ENCODE data around the gene MICALL2.

MICALL2 gene

DNA sequence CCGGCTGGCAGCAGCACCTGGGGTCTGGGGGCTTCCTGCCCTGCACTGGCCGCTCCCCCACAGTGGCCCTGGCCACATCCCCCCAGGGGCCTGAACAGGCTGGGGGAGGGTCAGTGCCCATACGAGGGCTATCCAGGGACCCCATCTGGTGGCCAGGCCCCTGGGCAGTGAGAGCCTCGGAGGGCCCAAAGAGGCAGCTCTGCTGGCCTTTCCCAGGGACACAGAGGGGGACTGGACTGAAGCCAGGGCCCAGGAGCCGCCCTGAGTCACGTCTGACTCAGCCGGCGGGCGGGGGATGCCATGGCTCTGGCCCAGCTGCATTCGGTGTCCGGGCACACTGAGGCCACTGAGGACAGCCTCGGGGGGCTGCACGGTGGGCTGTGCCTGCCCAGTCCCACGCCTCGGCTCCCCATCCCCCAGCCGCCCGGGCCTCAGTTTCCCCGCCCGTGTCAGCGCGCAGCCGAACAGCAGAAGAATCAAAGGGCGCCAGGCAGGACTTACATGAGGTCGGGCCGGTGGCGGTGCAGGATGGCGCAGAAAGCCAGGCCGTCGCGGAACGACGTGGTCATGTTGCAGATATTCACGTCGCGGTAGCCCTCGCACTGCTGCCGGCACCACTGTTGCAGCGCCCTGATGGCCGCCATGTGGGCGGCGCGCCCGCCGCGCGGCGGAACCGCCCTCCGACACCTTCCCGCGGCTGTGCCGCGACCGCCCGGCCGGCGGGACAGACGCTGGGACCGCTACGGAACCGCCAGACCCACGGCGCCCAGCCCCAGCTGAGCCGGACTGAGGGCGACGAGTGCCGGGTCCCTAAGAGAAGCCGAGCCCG is at the start of gene MICALL2:
Gene MICALL2, minus strand, starts transcription at position 788 of the 829 bp plus-strand sequence. Its CDS starts 144 bp downstream, at position 644.
- DNase-seq (ENCODE audit: low read depth), result no peak

DNA sequence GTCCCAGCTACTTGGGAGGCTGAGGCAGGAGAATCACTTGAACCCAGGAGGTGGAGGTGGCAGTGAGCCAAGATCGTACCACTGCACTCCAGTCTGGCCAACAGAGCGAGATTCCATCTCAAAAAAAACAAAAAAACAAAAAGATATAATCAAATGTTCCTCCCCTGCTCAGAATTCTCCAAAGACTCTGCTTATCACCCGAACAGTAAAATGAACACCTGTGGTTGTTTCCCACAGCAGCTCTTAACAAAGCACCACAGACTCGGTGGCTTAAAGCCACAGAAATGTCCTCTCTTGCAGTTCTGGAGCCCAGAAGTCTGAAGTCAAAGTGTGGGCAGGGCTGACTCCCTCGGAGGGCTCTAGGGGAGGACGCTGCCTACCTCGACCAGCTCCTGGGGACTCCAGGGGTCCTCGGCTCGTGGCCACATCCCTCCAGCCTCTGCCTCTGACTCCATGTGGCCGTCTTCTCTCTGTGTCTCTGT is 49.0 kb upstream of the MICALL2 start:
- no peak for DNase-seq (ENCODE audit: low read depth)

DNA sequence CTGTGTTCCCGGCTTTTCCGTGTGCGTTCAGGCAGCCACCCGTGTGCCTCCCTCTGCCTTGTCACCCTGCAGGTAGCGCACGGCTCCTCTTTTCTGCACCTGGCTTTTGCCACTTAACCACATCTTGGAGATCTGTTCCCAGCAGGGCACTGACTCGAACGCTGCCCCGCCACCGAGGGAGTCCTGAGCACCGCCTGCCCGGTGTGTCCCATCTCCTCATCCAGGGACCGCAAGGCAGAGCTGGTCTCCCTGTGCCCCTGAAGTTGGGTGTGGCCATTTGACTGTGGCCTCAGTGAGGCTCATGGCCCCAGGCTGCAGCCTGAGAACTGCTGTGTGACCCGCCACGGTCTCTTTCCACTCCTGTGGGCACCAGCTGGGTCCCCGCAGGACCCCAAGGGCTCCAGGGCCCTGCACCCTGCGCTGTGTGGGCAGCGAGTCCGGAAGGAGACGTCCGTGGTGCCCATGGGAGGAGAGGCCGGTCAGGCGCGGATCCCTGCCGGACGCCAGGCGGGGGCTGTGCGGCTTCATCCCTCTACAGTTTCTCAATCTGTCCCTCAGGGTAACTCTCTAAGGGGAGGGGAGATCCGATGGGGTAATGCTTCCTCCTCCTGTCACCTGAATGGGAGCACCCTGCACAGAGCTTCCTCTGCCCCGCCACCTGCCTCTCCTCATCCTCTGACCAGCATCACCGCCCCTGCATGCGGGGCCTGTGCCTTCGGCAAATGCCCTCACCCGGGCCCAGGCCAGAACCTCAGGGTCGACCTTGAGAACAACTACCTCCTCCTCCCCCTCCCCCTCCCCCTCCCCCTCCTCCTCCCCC is 46.7 kb upstream of the MICALL2 start:
- DNase-seq (ENCODE audit: low read depth), result no peak

DNA sequence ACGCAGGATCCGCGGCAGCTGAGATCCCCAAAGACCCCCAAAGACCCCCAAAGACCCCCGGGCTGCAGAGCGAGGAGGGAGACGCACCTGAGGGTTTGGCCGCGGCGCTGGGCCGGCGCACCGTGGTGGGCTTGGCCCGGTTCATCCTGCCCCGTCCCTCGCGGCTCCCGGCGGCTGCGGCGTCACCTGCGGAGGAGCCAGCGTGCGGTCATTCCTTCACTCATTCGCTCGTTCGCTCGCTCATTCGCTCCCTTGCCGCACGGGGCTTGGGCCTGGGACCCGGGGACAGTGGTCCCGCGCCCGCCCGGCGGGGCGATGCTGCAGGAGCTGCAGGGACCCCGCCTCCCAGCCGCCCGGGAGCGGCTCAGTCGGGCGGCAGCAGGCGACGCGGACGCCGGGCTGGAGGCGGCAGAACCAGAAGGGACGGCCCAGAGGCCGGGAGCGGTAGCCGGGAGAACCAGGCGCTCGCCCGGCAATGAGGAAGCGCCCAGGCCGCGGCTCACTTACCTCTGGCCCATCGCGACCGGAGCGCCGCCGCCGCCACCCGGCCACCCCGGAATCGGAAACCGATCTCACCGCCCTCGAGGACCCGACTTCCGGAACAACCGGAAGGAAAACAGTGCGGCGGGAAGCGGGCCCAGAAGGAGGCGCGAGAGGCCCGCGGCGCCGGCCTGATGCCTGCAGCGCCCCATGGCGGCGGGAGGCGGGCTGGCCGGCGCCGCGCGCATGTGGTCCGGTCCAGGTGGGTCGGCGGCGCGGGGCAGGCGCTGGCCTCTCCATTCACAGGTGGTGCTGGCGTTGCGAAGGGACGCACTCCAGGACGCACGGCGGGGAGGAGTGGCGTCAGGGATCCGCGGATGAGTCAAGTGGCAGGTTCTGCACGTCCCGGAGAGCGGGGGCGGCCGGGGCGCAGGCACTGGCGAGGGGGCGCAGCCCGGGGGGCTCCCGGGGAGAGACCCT is 44.8 kb upstream of the MICALL2 start, which contains the start of gene INTS1:
Gene INTS1, minus strand, starts transcription at position 574 of the 960 bp plus-strand sequence. Its CDS starts 429 bp downstream, at position 145.
- peak; percentile 84 for DNase-seq (ENCODE audit: low read depth)

DNA sequence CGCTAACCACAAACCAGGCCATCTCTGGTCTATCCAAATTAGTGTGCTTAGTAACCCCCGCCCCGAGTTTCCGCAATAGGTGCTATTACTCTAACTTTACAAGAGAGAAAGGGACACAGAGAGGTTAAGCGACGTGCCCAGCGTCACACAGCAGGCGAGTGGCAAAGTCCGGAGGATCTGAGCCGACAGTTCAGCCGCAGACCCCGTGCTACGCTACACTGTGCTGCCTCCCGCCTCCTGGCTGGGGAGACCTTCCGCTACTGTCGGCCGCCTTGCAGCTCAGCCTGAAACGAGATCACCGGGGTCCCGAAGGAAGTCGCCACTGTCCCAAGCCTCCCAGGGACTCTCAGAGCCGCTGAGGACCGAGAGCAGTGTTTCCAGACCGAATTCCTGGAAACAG is 44.1 kb upstream of the MICALL2 start:
- DNase-seq (ENCODE audit: low read depth), result no peak

DNA sequence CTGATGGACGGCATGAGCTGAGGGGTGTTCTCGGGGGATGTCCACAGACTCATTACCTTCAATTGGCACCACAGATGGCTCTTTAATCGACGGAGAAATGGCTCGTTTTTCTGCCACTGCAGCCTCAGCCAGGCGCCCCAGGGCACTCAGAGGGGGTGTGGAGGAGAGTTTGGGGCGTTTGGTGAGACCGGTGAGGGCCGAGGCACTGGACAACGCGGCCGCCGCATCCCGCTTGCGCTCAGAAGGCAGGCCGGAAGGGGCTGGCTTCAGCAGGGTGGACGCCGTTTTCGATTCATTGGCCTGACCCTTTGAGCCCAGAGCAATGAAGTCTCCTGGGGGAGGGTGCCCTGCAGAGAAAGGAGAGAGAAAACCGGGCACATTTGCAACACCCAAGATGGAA is 43.6 kb upstream of the MICALL2 start:
- DNase-seq (ENCODE audit: low read depth), result no peak

DNA sequence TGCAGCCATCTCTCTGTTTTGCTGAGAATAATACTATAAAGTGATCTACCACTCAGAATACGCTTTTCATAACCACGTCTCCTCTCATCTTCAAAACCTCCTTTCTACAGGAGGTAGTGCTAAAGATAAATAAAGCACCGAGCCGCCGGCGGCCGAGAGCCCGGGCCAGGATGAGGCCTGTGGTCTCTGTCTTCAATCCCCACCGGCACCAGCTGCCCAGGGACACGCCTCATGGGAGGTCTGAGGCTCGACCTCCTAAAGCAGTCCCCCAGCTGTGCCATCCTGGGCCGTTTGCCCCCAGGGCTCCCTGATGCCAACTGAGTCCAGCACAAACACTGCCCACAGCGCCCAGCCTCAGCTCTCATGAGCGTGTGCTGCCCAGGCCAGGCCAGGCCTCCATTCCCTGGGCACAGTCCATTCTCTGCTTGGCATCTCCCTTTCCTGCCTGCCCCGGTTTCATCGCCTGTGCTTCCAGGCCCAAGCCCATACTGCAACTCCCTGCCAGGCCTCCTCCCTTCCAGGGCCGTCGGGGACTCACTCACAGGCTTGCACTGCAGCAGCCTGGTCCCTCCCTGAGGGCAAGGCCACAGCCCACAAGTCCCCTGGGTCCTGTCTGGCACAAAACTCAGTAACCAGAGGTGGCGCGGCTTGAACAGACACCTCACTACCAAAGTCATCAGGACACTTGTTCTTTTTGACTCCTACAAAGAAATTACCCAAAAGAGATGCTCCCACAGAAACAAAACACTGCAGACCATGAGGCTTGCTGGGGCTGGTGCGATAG is 42.4 kb upstream of the MICALL2 start:
- no peak for DNase-seq (ENCODE audit: low read depth)

DNA sequence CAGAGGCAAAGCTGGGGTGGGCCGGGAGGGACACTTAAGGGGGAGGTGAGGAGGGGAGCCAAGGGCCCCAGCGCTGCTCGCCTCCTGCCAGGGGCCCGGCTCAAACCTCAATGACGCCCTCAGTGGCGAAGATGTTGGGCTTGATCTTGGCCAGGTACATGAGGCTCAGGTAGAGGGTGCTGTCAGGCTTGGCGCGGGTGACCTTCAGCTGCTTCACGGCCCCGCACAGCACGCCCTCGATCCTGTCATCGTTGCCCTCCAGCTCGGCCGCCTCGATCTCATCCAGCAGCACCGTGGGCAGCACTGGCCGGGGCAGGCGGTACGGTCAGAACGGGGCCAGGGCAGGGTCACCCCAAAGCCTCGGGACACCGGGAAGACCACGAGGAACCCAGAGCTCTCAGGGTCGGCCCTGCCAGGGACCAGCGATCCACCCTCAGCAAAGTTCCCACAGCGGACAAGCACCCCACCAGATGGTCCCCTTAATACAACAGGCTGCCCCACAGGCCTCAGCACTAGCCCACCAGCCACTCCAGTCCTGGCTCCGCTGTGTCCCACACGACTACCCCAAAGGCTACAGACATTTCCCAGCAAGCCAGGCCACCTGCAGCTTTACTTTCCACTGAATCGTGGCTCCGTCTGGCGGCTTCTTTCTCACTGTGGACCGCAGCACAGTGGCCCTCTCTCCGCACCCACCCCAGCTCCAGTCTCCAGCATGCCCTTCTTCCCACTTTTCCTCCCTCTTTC is 41.0 kb upstream of the MICALL2 start:
- no peak for DNase-seq (ENCODE audit: low read depth)

DNA sequence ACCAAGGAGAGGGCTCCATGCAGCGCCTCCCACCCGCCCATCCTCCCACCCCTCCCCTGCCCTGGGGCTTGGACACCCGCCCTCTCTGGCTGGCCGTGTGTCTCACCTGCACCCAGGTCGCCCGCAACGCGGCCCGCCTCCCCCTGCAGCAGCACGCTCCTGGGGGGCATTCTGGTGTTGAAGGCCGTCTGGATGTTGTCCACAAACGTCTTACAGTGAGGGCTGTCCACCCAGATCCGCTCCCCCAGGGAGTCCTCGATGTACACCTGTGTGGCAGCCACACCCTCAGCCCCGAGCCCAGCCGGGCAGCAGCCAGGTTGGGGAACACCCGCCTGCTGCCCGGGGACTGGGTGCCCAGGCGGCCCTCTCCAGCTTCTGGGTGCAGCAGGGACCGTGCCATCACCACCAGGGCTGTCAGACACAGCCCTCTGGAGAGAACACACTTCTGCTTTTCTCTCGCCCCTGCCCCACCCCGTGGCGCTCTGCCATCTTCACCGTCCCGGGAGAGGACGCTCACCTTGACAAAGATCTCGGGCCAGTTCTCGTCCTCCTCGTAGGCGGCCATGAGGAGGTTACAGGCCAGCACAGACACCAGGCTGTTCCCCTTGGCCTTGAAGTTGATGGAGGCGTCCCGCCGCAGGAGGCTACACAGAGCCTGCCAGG is 40.2 kb upstream of the MICALL2 start:
- no peak for DNase-seq (ENCODE audit: low read depth)

DNA sequence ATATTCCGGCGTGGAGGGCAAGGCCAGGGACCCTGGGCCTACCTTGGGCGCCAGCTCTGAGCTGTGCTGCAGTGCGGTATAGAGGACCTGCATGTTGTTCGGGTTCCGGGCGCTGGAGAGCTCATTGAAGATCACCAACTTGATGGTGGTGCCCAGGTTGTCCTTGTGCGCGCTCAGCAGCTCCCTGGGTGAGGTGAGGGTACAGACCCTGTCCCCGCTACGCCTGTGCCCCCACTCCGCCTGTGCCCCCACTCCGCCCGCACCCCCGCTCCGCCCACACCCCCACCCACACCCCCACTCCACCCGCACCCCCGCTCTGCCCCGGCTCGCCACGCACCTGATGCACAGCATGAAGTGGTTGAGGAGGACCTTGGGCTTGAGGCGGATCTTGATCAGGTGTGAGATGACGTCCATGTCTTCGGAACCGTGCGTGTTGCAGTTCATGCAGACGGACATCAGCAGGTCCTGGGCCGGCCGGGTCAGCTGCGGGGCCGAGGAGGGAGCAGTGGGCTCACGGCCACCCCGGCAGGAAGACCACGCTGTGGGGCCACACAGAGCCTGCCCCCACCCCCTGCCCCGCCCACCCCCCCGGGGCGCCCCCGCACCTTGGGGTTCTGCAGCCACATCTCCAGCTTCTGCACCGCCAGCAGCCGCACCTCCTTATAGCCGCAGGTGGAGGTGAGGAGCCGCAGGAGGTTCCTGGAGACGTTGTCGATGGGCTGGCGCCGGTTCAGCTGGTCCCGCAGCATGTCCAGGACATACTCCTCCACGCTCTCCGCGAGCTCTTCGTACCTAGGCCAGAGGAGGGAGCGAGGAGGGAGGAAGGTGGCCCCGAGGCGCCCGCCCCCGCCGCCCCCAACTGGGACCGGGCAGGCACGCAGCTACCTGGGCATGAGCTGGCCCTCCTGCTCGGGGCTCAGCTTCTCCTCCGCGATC is 39.4 kb upstream of the MICALL2 start:
- no peak for DNase-seq (ENCODE audit: low read depth)

DNA sequence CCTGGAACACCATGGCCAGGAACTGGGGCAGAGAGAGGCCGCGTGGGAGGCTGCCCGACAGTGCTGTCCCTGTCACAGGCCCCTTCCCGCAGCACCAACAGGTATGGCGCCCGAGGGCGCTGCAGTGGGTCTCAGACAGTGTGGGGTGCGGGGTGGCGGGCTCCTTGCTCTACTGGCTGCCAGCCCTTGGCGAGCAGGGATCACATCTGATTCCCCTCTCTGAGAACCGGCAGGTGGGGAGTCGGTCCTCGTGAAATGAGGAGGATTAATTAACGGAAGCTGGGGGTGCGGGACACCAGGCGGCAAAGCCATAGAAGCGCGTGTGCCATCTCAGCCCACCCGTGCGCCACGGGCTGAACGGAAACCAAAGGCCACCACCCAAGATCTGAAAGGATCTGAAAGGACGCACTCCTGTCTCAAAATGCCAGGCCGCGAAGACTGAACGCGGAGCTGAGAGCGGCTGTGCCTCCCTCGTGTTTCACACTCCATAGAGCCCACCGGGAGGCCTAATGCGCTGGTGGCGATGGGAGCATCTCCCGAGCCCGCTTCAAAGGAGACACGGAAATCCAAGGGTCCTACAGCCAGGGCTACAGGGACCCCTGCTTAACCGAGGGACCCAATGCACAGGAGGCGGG is 38.1 kb upstream of the MICALL2 start:
- no peak for DNase-seq (ENCODE audit: low read depth)

DNA sequence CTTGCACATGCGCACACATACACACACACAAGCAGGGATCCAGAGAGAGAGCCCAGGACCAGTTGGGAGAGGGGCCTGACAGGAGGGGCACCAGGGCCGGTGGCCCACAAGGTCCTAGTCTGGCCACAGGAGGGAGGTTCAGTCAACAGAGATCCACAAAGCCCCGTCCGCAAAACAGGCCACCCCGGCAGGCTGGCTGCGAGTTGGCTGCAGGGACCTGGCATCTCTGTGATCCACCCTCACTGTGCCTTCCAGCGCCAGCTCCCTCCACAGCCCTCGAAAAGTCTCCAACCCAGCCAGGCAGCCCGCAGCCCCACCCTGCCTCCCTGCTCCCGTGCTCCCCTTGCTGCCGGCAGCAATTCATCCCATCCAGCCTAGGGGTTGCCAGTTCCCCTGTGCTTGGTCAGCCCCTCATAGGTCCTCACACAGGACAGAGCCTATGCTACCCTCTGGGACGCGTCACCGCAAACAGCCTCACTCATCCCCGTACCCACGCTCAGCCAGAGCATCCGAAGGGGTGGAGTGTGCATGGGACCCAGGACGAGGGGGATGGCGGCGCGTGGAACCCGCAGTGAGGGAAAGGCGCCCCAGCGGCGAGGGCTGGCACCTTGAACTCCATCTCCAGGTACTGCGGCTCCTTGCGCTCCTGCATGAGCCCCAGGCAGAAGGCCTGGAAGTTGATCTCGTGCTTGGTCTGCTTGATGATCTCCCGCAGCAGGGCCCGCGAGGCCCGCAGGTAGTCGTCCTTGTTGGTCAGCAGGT is 37.4 kb upstream of the MICALL2 start:
- DNase-seq (ENCODE audit: low read depth), result no peak

DNA sequence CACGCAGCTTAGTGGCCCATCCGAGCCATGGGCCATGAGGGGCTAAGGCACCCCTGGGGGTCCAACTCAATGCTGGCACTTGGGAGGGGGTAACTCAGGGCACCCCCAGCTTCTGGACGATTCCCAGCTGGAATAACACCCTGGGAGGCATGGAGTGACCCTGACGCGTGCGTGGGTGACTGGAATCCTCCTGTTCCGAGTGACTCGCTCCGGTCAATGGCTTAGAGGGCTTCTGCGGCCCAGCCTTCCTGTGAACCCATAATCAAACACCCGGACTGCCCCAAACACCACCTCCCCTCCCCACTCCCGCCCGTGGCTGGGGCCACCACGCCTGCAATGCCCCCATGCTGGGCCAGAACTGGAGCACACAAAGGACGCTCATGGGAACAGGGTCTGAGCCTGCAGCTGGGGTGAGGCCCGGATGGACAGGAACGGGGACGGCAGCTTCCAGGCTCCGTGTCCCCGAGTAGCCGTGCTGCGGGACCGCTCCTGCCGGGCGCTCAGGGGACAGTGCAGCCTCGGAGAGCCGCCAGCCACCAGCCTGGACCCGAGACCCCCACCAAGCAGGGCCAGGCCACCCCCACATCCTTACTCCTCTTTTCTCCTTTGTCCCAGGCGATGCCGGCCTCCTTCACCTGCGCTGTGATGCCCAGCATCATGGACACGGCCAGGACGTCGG is 36.4 kb upstream of the MICALL2 start:
- DNase-seq (ENCODE audit: low read depth), result no peak

DNA sequence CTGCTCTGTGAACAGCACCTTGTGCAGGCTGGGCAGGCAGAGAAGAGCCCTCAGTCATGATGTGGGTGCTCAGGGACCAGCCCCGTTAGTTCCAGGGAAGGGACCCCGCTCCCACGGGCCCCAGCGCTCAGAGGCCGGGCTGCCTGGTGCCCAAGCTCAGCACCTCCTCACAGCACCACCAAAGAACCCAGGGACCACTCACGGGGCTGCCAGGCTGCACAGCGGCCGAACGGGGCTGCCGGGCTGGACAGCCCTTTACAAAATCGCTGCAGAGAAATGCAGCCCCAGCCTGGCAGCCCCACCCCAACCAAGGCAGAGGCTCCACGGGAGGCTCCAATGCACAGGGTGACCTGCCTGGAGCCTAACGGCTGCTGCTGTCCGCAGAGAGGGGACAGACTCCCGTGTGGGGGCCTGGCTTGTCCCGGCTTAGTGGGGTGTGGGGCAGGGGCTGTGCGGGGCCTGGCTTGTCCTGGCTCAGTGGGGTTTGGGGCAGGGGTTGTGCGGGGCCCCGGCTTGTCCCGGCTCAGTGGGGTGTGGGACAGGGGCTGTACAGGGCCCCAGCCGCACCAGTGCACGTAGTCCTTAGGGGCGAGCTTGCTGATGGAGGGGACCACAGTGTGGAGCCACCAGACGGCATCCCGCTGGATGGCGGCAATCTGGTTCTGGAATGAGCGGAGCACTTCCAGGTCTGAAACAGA is 35.7 kb upstream of the MICALL2 start:
- no peak for DNase-seq (ENCODE audit: low read depth)

DNA sequence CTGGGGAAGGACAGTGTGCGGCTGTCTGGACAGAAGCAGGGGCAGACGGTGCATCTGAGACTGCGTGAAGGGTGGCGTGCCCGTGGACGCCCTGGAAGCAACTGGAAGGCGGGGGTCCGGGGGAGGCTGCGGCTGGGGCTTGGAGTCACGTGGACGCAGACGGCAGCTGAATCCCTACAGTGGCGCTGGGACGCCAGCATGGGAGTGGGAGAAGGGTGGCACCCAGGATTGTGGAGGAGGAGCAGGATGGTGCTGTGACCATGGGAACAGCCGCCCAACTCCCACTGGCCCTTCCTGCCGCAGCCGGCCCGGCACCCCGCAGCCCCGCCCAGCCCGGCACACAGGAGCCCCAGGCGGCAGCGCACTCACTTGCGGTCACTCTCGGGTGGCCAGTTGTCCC is 35.2 kb upstream of the MICALL2 start:
- DNase-seq (ENCODE audit: low read depth), result no peak

DNA sequence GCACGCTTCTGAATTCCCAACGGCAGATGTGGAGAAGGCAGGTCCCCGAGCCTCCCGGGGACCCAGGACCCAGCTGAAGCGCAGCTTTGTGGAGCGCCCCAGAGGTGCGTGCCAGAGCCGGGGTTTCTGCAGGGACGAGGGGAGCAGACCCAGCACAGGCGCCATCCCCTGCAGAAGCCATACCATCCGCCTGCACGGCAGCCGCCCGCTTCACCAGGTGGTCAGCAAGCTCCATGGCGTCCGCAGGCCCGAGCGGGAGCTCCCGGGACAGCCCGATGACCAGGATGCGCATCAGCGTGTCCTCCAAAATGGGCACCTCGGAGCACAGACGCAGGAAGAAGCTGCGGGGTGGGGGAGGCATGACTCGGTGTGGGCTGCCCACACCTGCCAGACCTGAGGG is 34.3 kb upstream of the MICALL2 start:
- DNase-seq (ENCODE audit: low read depth), result no peak
